ENCODE measurements around the gene BCL3. TPM values are rescaled to one million over a fixed set of nuclear protein-coding genes. Genes with fewer than 3 reads are reported as not detected.

The BCL3 gene
- total RNA-seq, 1 experiment from 2014 or later: 37.9 TPM

- ATAC-seq (no peak), DNase-seq (ENCODE audit: low read depth, low spot score) (no peak)
- Histone ChIP-seq H3K9me3 (ENCODE audit: control insufficient read depth in 1 of 2, insufficient read depth in 1 of 2, low read depth in 1 of 2, low read length in 2 of 2) (no peaks in the 10 kb centered on the region), H3K9me2 (ENCODE audit: insufficient read depth) (no peaks in the 10 kb centered on the region), H4K20me1 (ENCODE audit: insufficient read depth) (no peaks in the 10 kb centered on the region), H3K27ac (ENCODE audit: low read depth, low read length) (no peak overlapping the region; the same call in 1 of the 2 replicates), H3K4me3 (replicated peaks in 1 of 2; ENCODE audit: low read depth in 1 of 2, low read length in 2 of 2) (no peak overlapping the region), H3K9ac (ENCODE audit: low read length) (no peak overlapping the region), H2AFZ (ENCODE audit: low read depth, low read length, poor library complexity, severe bottlenecking) (peak overlapping the region; percentile 7), H3K36me3 (ENCODE audit: control insufficient read depth in 1 of 2, insufficient read depth in 2 of 2, low read length in 2 of 2) (no peaks in the 10 kb centered on the region), H3K4me2 (ENCODE audit: low read length) (peak overlapping the region; percentile 42), H3K4me1 (ENCODE audit: control insufficient read depth in 1 of 2, insufficient read depth in 2 of 2, low read length in 2 of 2) (peaks cover 78 to 93% of the 10 kb centered on the region in 2 experiments), H3K79me2 (ENCODE audit: insufficient read depth, low read length) (no peaks in the 10 kb centered on the region), H3K27me3 (ENCODE audit: insufficient read depth, low read length) (no peaks in the 10 kb centered on the region)
- ChIA-PET POLR2A (interaction anchor here (1.5 kb wide), 1 partner anchor 33 kb away, joined by 4 read pairs; no protein-coding TSS in a partner anchor), RAD21 (ENCODE audit: low non-redundant PET in 1 of 2, low total read pairs in 2 of 2, uncharacterized antibody in 2 of 2, unreplicated experiment in 2 of 2) (interaction anchor here in 1 of 2 experiments (1.2 kb wide), 1 partner anchor 15 kb away, joined by 3 read pairs; no protein-coding TSS in a partner anchor), CTCF (interaction anchor here (1.0 to 1.6 kb wide), 3 partner anchors 15 to 32 kb away, joined by 3 to 9 read pairs (median 6); no protein-coding TSS in a partner anchor)
- intact Hi-C loops (cut with micrococcal nuclease): no loop called here
- no TSS peak for BruUV-seq (replicated peaks)
- TF ChIP-seq POLR2AphosphoS5 (IDR thresholded peaks at IDR 0.05; ENCODE audit: low read depth, low read length): no peak
- no peak for TF ChIP-seq REST (IDR thresholded peaks at IDR 0.05; ENCODE audit: low read depth)
- TF ChIP-seq EZH2 (IDR thresholded peaks at IDR 0.05): no peak
- no peak for TF ChIP-seq CEBPB (IDR thresholded peaks at IDR 0.05; ENCODE audit: low read depth)
- TF ChIP-seq MAX (IDR thresholded peaks at IDR 0.05): no peak
- no peak for TF ChIP-seq ZNF274 (IDR thresholded peaks at IDR 0.05; ENCODE audit: low read depth, low read length)
- no peak for TF ChIP-seq EGR1 (IDR thresholded peaks at IDR 0.05; ENCODE audit: low read depth)
- no peak for TF ChIP-seq YY1 (IDR thresholded peaks at IDR 0.05; ENCODE audit: extremely low read depth, insufficient replicate concordance, low read depth, low read length)
- TF ChIP-seq ZBTB33 (IDR thresholded peaks at IDR 0.05; ENCODE audit: extremely low read depth, insufficient replicate concordance, low read length): no peak
- no peak for TF ChIP-seq SRF (IDR thresholded peaks at IDR 0.05; ENCODE audit: low read depth)
- no peak for TF ChIP-seq ZFX (IDR thresholded peaks at IDR 0.05)
- no peak for TF ChIP-seq CTCF (IDR thresholded peaks at IDR 0.05 in 2 of 3, conservative IDR thresholded peaks at IDR 0.05 in 1 of 3; ENCODE audit: borderline replicate concordance in 1 of 3, insufficient read depth in 1 of 3, low read depth in 2 of 3, low read length in 2 of 3)
- no peak for TF ChIP-seq FOSL1 (IDR thresholded peaks at IDR 0.05; ENCODE audit: low read depth)
- TF ChIP-seq EZH2phosphoT487 (IDR thresholded peaks at IDR 0.05; ENCODE audit: borderline replicate concordance): no peak
- TF ChIP-seq ELF1 (IDR thresholded peaks at IDR 0.05; ENCODE audit: borderline replicate concordance, low read depth): no peak
- TF ChIP-seq JUND (IDR thresholded peaks at IDR 0.05): no peak
- TF ChIP-seq SP1 (IDR thresholded peaks at IDR 0.05; ENCODE audit: low read depth): no peak
- no peak for TF ChIP-seq SIN3A (IDR thresholded peaks at IDR 0.05; ENCODE audit: low read depth)
These were observed 9.6 kb upstream of the BCL3 start for GRCh38 chr19:44738603-44739558.
